GM21447 (cell line): ENCODE results near the gene ZMIZ2.
"Not testable (repeated sequence)": the region's sequence is repeated elsewhere in the genome, so short reads cannot be mapped to it uniquely, and the experiment has no call there.

Experiments
- ATAC-seq: cut with Tn5 transposase; IDR thresholded peaks from one replicate; pipeline ENCODE4 v1.9.1; 2021; ENCODE audit not compliant: unreplicated experiment

Gene ZMIZ2

GRCh38 chr7:44769776-44770294, 21.2 kb downstream of the ZMIZ2 start:
- ATAC-seq, result peak; percentile 78

GRCh38 chr7:44771358-44771757, 22.7 kb downstream of the ZMIZ2 start:
- no peak for ATAC-seq

GRCh38 chr7:44772440-44772839, 23.8 kb downstream of the ZMIZ2 start:
- ATAC-seq, result no peak

GRCh38 chr7:44772867-44773266, 24.2 kb downstream of the ZMIZ2 start:
- no peak for ATAC-seq

GRCh38 chr7:44774486-44774885, 25.8 kb downstream of the ZMIZ2 start:
- not testable (repeated sequence) for ATAC-seq

GRCh38 chr7:44775383-44776107, 26.9 kb downstream of the ZMIZ2 start:
- no peak for ATAC-seq

GRCh38 chr7:44776211-44776610, 27.6 kb downstream of the ZMIZ2 start:
- ATAC-seq, result no peak

GRCh38 chr7:44782460-44782859, 33.8 kb downstream of the ZMIZ2 start:
- no peak for ATAC-seq

GRCh38 chr7:44783407-44783806, 34.8 kb downstream of the ZMIZ2 start:
- no peak for ATAC-seq

GRCh38 chr7:44784364-44784763, 35.7 kb downstream of the ZMIZ2 start:
- ATAC-seq, result no peak

- ATAC-seq, result not testable (repeated sequence)
Observed at GRCh38 chr7:44785218-44785617, 36.6 kb downstream of the ZMIZ2 start.

GRCh38 chr7:44787041-44787440, 38.4 kb downstream of the ZMIZ2 start:
- no peak for ATAC-seq

GRCh38 chr7:44787762-44788161, 39.1 kb downstream of the ZMIZ2 start:
- ATAC-seq, result no peak

- ATAC-seq, result no peak
Observed at GRCh38 chr7:44789990-44790389, 41.3 kb downstream of the ZMIZ2 start.

- no peak for ATAC-seq
Observed at GRCh38 chr7:44791278-44792219, 42.9 kb downstream of the ZMIZ2 start.

GRCh38 chr7:44793919-44794318, 45.3 kb downstream of the ZMIZ2 start:
- no peak for ATAC-seq

- ATAC-seq, result no peak
Observed at GRCh38 chr7:44794331-44794730, 45.7 kb downstream of the ZMIZ2 start.

GRCh38 chr7:44796034-44796503, 47.4 kb downstream of the ZMIZ2 start:
- ATAC-seq, result peak; percentile 7

- ATAC-seq, result peak; percentile 82
Observed at GRCh38 chr7:44796504-44797328, 48.1 kb downstream of the ZMIZ2 start, which contains the start of gene PPIA. TSS of gene PPIA (plus strand) at chr7:44796681. CDS start at chr7:44796725, 44 bp downstream.
